AG09319 (cell line): ENCODE results near the gene ZC3H13.

Experiments used
- DNase-seq: peaks from one replicate; pipeline ENCODE4 v3.0.0-alpha.2; 2010; ENCODE audit warnings: low read depth; ENCODE audit errors: extremely low read depth
- TF ChIP-seq, protein P1 (sequence below): IDR thresholded peaks from 2 replicates; pipeline ENCODE4 v1.5.1; 2011; ENCODE audit warnings: low read depth, mild to moderate bottlenecking, inconsistent platforms, low read length, moderate library complexity

The ZC3H13 gene

GRCh38 chr13:46097015-46097414, 44.5 kb upstream of the ZC3H13 start:
- TF ChIP-seq, protein P1, sequence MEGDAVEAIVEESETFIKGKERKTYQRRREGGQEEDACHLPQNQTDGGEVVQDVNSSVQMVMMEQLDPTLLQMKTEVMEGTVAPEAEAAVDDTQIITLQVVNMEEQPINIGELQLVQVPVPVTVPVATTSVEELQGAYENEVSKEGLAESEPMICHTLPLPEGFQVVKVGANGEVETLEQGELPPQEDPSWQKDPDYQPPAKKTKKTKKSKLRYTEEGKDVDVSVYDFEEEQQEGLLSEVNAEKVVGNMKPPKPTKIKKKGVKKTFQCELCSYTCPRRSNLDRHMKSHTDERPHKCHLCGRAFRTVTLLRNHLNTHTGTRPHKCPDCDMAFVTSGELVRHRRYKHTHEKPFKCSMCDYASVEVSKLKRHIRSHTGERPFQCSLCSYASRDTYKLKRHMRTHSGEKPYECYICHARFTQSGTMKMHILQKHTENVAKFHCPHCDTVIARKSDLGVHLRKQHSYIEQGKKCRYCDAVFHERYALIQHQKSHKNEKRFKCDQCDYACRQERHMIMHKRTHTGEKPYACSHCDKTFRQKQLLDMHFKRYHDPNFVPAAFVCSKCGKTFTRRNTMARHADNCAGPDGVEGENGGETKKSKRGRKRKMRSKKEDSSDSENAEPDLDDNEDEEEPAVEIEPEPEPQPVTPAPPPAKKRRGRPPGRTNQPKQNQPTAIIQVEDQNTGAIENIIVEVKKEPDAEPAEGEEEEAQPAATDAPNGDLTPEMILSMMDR = no peak
- DNase-seq = no peak

GRCh38 chr13:46094478-46094877, 41.9 kb upstream of the ZC3H13 start:
- DNase-seq = no peak
- TF ChIP-seq, protein P1 = no peak

GRCh38 chr13:46088821-46089562, 36.4 kb upstream of the ZC3H13 start:
- TF ChIP-seq, protein P1 = no peak
- DNase-seq = no peak

GRCh38 chr13:46087481-46087880, 34.9 kb upstream of the ZC3H13 start:
- no peak for DNase-seq
- TF ChIP-seq, protein P1 = no peak

GRCh38 chr13:46086985-46087384, 34.4 kb upstream of the ZC3H13 start:
- TF ChIP-seq, protein P1 = no peak

GRCh38 chr13:46086421-46086922, 33.9 kb upstream of the ZC3H13 start:
- TF ChIP-seq, protein P1 = no peak
- no peak for DNase-seq

More at GRCh38 chr13:46086985-46087384, 34.4 kb upstream of the ZC3H13 start:
- DNase-seq = no peak

DNA sequence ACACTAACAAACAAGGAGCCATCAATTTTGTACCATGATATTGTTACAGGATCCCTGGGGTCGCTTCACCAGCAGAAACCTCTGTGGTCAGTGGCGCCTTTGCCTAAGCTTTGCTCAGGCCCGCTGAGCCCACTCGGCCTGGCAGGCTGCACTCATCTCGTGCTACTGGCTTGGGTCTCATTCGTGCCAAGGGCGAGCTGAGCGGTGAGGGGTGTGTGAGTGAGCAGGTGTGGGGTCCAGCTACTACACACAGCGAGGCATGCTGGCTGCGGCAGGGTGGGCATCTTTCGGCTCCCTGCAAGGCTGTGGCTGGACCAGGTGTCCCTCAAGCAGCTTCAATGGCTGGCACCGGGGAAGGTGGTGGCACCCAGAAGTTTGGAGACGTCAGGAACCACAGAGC, 33.2 kb upstream of the ZC3H13 start:
- TF ChIP-seq, protein P1 = no peak
- no peak for DNase-seq
